NCI-H2107 treated with DMSO at 0.1 percent for 48 hours (cell line): Measurements from ENCODE around the gene PI4KA.

Source experiments
- DNase-seq: peaks from one replicate; lab custom pipeline; 2025; ENCODE audit not compliant: unreplicated experiment; lab: John Stamatoyannopoulos, UW

PI4KA gene

DNA sequence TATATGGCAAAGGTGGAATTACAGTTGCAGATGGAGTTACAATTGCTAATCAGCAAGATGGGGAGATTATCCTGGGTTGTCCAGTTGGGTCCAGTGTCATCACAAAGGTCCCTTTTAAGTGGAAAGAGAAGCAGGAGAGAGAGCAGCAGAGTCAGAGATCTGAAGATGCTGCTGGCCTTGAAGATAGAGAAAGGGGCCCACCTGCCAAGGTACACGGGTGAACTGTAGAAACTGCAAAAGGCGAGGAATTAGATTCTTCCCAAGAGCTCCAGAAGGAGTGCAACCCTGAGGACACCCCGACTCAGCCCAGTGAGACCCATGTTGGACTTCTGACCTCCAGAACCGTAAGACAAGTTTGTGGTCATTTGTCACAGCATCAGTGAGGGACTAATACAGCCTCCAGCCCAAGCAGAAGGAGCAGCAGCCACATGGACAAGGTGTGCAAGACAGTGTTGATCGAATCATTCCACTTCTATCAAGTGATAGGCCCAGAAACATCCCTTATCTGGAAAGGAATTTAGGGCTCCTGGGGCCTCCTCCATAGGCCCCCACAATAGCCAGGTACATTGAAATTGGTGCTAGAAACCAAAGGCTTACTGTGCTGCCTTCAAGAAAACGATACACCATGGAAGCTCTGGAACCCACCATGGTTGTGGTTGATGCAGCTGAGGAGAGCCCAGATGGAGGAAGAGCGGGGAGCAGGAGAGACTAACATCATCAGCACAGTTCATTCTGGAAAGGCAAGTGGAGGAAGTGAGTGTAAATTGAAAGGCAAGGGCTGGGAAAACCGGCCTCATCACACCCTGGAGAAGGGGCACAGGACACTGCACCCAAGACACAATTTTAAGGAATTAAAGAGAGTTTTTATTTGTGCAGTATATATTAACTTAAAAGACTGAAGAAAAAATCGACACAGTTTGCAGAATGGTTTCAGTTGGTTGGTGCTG lies 23.5 kb upstream of the PI4KA start:
- no peak for DNase-seq

DNA sequence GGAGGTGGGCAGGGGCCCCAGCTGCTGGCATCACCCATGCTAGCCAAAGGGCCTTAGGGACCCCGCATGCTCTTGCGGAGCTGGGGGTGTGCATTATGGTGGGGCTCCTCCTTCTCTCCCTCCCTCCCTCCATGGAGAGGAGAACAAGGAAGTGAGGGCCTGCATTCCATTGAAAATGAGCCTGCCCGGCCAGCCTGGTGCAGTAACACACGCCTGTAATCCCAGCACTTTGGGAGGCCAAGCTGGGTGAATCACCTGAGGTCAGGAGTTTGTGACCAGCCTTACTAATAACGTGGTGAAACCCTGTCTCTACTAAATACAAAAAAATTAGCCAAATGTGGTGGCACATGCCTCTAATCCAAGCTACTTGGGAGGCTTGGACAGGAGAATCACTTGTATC lies 22.6 kb upstream of the PI4KA start:
- DNase-seq = no peak

DNA sequence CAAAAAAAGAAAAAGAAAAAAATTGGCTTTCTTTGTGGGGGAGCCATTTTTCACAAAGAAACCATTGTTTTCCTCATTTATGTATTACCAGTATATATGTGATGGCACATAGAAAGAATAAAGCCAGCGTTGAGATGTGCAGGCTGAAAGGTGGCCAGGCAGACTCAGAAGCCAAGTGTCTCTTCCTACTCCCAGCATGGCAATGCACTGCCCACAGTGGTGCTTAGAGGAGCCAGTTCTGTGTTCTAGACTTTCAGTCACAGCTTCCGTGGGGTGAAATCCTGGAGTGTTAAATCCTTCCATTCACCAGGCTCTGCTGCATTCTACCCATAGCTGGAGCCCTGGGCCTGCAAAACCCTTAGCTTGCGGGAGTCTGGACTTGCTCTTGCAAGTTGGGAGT lies 19.1 kb upstream of the PI4KA start:
- DNase-seq = no peak

DNA sequence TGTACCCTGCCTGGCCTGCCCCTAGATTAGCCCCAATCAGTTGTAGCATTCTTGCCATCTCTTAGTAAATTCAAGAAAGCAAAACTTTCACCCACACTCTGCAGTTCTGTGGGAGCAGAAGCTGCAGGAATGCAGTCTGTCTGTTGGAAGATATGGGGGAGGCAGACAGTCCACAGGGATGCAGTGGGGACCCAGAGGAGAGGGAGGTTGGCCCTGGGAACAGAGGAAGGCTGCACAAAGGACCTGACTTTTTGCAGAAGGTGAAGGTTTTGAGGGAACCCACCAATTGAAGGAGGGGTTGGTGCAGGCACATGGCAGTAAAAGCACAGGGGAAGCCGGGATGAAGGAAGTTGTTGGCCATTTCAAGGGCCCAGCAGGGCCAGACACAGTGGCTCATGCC lies 16.7 kb upstream of the PI4KA start:
- no peak for DNase-seq

DNA sequence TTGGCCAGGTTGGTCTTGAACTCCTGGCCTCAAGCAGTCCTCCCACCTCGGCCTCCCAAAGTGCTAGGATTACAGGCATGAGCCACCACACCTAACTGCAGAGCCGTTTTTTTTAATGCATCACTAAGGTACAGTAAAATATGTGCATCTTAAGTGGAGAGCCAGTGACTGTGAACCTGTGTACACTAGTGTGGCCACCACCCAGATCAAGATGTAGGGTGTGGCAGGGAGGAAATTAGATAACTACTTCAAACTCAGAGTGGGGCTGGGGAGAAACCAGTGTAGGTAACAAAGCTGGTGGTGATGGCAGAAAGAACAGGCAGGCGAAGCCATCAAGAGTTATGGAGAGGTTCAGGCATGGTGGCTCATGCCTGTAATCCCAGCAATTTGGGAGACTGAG lies 14.6 kb upstream of the PI4KA start:
- no peak for DNase-seq

DNA sequence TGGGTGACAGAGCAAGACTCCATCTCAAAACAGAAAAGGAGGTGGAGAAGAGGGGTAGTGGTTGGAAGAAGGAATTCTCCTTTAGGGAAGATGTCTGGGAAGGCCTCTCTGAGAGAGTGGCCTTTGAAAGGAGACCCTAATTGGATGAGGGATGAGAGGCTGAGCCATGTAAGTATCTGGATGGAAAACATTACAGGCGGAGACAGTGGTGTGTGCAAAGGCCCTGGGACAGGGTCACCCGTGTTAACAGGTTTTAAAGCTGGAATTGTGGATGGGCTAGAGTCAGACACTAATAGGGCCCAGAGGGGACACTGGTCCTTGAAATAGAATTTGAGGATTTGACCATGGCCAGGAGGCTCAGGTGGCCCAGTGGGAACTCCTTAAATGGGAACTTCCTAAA lies 10.6 kb upstream of the PI4KA start:
- DNase-seq = no peak

DNA sequence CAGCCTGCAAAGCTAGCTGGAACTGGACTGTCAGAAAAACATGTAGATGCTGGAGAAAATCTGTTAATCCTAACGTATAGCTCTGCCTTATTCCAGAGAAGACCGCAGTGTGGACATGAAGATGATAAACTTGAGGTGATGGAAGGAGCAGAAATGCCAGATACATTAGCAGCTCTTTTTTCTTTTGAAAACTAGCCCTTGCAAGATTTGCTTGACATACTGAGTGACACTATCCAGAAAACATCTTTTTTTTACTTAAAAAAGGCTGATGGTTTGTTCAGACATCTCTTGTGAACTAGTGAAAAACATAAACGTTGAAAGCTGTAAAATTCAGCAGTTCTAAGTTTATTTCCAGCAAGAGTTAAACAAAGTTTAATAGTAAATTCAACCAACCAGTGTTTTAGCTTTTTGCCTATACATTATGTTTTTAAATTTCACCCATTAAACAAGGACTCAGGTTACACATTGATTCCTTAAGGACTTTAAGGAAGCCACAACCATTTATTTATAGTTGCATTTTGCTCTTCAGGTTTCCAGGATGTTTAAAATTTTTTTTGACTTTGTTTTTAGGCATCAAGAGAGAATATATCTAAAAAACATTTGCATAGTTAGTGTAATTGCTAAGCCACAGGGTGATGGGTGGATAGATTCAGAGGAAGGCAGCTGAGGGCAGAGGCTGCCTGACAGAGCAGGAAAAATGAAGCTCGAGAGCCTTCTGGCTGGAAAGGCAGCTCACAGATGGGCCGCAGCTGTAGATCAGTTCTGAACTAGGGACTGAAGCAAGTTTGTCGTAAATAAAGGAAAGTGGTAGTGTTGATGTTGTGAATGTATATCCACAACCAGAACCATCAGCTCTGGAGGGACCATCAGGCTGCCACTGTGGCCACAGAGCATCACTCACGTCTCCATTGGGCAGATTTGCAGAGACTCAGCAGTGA lies 9.7 kb upstream of the PI4KA start:
- DNase-seq = no peak

DNA sequence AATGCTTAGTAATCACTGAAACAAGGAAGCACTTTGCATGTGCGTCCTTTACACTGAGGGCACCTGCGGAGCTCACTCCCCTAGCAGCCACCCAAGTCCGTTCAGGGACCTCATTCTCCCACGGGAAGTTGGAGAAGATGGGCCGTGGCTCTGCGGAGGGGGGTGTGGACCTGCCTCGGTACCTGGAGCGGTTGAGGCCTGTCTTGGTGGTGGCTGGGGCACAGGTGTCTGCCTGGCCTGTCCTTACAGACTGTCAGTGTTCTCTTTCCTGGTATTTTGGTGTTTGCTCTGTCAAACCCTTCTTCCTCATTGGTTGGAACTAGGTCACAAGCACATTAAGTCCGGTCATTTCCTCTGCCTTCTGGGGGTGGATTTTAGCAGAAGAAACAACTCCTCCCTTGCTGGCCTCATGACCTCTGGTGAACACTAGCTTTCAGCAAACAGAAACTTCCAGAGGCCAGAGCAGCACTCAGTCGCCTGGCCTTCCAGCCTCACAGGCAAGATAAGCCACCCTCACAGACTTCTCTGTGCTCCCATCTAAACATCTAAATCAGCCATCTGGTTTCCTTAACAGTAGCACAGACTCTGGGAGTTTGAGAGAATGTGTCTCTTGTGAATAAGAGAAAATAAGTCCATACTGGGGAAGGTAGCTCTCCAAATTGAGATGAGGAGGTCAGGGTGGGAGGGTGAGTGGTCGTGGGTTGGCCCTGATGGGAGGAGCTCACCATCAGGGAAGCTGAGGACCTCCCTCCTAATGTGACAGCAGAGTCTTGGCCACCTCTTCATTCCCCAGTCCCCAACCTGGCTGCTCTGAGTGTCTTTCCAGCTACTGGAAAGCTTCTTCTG lies 8.8 kb upstream of the PI4KA start:
- DNase-seq = no peak

DNA sequence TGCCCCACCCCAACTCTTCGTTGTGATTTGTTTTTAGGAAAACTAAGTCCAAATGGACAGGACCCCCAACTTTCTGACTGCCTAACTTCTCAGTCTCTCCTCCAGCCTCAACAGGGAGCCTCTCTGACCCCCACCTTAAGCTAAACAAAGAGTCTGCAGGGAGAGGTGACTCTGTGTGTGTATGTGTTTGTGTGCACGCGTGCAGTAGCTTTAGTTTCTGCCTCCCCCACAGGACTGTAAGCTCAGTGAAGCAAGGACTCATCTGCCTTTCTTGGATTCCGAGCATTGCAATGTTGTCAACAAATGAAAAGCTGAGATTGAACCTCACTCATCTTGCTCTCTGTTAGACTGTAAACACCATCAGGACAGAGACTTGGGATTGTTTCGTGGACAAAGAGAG lies 8.1 kb upstream of the PI4KA start:
- no peak for DNase-seq

DNA sequence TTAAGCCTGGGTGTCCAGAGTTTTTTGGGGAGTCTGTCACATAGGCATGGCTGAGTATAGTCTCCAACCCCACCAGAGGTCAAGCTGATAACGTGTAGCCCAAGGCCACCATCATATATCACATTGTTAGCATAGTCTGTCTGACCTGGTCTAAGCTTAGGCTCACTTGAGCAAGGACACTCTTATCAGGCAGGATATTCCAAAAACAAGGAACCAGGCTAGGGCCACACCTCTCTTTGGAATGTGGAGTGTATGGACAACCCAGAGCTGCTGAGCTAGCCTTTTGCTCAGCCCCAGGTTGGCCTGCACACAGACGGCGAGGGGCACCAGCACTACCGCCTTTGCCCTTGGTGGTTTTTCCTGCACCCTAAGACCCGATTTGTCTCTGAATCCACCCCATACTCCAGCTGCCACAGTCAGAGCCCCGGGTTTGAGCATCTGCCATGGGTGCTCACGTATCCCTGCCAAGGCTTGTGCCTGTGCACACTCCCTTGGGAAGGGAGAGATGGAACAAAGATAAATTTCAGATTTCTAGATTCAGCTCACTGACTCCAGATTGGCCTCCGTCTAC lies 7.3 kb upstream of the PI4KA start:
- no peak for DNase-seq

DNA sequence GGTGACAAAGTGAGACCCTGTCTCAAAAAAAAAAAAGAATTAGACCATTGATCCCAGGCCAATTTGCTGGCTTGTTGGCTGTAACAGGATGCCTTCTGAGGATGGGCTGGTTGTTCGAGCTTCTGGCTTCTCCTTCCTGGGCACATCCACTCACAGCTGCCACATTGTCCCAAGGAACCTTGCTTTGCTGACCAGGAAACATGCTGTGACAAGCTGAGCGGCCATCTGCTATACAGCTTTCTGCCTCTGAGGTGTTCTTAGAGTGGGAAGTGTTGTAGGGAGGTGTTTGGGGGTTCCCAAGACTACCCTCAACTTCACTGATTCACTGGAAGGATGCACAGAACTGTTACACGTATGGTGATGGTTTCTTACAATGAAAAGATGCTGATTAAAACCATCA lies 6.7 kb upstream of the PI4KA start:
- DNase-seq = no peak

DNA sequence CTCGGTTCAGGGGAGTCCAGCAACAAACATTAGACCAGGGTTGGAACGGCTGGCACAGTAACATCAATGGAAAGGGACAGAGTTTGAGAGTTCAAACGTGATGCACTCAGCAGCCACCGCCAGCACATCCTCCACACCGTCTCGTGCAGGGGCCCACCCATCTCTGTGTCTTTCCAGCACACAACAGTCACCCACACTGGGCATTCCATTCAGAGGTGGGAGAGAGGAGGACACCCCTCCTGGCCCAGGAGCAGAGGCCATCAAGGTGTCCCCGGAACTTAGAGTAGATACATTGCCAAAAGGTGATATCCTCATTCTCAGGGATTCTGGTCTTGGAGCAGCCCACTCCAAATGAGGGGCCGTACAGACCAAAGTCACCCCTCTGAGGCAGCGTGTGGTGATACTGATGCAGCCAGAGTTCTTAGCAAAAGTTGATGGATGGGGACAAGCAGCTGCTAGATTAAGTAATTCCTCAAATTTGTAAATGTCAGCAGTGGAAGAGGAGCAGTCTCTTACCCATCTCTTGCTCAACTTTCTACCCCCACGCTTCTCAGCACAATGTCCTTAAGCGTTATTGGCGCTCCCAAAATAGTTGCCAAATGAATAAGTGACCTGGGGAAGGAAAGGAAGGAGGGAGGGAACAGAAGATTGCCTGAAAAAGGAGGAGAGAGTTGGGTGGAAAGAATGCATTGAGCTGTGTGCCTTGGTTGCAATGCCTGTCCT lies 5.7 kb upstream of the PI4KA start:
- DNase-seq = no peak

DNA sequence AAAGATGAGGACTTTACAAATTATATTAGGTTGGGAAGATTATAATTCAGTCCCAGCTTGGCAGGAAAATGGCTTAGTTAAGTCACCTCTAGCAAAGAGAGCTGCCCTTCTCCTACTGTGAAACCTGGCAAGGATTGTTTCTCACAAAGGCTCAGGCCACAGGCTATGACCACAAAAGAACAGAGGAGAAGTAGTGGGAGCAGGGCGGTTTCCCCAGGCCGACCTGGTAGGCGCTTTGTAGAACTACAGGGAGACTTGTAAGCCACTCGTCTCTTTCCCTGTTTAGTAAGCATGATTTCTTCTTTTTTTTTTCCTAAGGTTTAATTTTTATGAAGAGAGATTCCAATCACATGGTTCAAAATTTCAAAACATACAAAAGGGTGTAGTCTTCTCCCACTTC lies 4.8 kb upstream of the PI4KA start:
- no peak for DNase-seq

DNA sequence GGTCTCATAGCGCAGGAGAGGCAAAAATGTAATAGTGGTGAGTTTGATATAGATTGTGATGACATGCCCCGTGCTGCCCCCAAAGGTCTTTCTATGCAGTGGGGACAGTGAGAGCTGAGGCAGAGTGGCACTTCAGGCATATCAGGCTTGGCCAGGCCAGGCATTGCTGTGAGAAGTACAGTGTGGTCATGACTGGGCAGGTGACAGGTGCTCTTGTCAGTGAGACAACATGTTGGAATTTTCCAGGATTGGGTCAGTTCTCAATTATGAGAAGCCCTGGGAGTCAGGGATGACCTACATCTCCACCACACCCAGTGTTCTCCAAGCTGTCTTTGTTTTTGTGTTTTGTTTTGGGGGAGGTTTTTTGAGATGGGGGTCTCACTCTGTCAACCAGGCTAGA lies 3.9 kb upstream of the PI4KA start:
- DNase-seq = no peak

DNA sequence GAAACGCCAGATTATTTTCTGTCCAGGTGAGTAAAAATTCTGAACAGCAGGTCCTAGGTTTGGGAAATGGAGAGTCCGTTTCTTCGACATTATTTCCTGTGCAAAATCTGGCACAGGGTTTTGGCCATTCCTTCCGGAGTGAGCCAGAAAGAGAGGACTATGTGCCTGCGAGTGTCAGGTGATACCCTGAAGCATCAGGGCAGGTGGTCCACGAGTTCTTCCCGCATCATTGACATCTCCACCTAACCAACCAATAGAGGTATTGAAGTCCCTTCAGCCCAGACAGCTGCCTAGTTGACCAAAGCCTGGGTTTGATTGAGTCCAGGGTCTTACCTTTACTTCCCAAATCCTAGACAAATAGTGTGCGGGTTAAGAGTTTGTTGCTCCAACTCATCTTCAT lies 1.0 kb upstream of the PI4KA start:
- no peak for DNase-seq

DNA sequence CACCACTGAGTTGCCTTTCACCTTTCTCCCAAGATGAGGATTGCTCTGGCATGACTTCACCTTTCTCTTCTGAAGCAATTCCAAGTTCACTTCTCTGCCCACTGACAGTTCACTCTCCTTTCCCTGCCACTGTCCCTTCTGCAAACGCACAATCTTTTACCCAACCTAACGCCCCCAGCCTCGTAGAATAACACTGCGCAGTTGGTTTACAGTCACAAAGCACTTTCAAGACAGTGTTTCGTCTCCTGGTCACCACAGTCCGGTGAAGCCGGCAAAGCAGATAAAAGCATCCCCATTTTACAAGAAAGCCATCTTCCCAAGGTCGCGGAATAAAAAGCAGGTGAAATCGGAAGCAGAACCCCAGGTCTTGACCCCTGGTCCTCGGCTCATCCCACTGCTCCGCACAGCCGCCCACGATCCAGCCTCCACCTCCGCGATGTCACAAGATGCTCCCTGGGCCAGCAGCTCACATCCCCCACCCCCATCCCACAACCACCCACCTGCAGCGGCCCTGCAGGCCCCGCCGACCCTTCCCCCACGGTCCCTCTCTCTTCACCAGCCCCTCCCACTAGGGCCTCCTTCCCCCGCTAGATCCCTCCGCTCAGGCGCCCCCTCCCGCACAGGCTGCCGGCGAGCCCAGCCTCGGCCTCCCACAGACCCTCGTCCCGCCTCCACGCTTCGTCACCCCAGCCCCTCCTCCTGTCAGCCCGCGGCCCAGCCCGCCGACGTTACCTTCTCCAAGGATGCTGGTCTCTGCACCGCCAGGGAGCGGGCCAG lies 585 bp downstream of the PI4KA start:
- no peak for DNase-seq

DNA sequence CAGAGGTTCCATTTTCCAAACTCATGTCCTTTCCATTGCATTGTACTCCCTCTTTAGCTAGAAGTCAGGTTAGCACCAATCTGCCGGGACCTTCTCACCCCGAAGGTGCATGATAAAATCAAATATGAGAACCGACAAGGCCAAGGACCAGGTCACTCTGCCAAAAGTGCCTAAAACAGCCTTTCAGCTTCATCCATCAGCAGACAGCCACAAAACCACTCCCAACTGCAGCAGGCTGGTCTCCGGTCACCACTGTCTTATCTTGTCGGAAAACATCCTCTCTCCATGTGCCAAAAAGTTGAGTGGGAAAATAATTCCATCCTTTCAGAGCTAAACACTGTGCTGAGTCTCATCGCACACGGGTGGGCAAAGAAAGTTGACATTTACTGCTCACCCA lies 1.4 kb downstream of the PI4KA start:
- no peak for DNase-seq

DNA sequence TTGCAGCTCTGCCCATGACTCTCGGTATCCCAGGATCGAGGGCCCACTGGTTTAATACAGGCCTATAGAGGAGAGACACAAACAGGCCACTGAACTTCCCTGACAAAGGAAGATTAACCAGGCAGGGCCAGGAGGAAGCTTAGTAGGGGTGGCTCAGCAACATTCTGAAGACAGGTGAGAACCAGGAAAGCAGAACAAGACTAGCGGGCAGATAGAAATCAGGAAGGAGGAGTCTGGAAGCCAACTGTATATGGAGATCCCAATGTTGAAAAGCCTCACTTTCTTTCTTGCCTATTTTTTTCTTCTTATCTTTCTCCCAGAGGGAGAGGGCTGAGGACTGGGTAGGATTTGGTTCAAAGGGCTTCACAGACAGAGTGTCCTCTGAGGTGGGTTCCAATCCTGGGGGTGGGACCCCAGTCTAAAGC lies 5.4 kb downstream of the PI4KA start:
- DNase-seq = no peak

DNA sequence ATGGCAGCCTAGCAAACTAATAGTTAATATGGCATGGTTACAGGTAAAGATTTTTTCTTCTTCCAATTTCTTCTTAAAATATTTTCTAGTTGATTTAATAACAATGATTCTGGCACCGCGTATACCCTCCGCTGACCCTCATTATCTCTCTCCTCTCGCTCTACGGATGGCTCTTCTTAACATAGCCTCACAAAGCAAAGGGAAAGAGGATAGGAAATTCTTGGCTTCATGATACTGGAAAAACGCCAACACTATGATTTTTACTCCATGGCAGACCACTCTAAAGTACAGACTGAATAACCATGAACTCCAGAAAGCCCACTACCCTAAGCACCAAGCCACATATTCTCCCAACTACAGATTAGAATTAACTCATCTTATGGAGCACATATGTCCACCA lies 6.1 kb downstream of the PI4KA start:
- no peak for DNase-seq
